ENCODE measurements around the gene PTBP3.
A peak's percentile ranks its signal among the peaks of the same experiment; 100 is the strongest.

Gene PTBP3, protein sequence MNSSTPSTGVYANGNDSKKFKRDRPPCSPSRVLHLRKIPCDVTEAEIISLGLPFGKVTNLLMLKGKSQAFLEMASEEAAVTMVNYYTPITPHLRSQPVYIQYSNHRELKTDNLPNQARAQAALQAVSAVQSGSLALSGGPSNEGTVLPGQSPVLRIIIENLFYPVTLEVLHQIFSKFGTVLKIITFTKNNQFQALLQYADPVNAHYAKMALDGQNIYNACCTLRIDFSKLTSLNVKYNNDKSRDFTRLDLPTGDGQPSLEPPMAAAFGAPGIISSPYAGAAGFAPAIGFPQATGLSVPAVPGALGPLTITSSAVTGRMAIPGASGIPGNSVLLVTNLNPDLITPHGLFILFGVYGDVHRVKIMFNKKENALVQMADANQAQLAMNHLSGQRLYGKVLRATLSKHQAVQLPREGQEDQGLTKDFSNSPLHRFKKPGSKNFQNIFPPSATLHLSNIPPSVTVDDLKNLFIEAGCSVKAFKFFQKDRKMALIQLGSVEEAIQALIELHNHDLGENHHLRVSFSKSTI

DNA sequence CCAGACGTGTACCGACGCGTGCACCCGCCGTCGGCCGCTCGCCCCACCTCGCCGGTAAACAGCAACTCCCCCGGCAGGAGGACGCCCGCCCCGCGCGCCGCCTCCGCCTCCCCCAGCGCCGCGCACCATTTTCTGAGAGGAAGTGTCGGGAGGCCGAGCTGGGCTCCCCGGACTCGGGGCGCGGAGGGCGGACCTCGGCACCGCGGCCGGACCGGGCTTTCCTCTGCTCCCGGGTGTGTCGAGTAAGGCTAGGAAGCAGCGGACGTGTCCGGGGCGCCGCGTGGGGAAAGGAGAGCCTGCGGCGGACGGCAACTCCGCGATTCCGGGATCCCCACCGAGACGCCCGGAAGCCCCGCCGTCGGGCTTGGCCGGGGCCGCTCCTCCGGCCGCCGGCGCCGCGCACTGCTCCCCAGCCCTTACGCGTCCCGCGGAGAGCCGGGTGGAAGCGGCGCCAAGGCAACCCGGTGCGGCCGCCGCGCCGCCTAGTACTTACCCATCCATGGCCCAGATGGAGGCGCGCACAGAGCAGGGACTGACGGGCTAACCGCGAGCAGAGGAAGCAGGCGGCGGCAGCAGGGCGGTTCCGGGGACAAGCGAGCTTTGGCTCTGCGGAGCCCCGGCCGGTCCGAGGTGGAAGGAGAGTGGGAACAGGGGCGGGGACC is at the start of gene PTBP3:
Gene PTBP3 (minus strand): TSS at position 643 of the 662 bp plus-strand sequence. CDS start 35,754 bp downstream, outside the sequence.
- ChIA-PET POLR2A (interaction anchor here (0.7 to 1.4 kb wide), 13 partner anchors 12 to 239 kb away, joined by 3 to 8 read pairs (median 3); partner anchors contain the start of gene HSDL2), CTCF (interaction anchor here (1.1 kb wide), 1 partner anchor 235 kb away, joined by 3 read pairs; no protein-coding TSS in a partner anchor)
- DNase-seq (ENCODE audit: extremely low spot score), result peak; percentile 69
- no peak for TF ChIP-seq CTBP1 (IDR thresholded peaks at IDR 0.05; ENCODE audit: borderline replicate concordance)
- no peak for TF ChIP-seq ZNF384 (IDR thresholded peaks at IDR 0.05)
- TF ChIP-seq NFRKB (IDR thresholded peaks at IDR 0.05), result no peak
- no peak for TF ChIP-seq L3MBTL2 (conservative IDR thresholded peaks at IDR 0.05)
- TF ChIP-seq, protein P1, sequence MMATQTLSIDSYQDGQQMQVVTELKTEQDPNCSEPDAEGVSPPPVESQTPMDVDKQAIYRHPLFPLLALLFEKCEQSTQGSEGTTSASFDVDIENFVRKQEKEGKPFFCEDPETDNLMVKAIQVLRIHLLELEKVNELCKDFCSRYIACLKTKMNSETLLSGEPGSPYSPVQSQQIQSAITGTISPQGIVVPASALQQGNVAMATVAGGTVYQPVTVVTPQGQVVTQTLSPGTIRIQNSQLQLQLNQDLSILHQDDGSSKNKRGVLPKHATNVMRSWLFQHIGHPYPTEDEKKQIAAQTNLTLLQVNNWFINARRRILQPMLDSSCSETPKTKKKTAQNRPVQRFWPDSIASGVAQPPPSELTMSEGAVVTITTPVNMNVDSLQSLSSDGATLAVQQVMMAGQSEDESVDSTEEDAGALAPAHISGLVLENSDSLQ (IDR thresholded peaks at IDR 0.05), result no peak
- TF ChIP-seq ARNT (IDR thresholded peaks at IDR 0.05), result no peak
- no peak for TF ChIP-seq TARDBP (IDR thresholded peaks at IDR 0.05)
- TF ChIP-seq HDGF (IDR thresholded peaks at IDR 0.05; ENCODE audit: borderline replicate concordance), result no peak
- no peak for TF ChIP-seq SP1 (IDR thresholded peaks at IDR 0.05)
- no peak for TF ChIP-seq FOXK2 (IDR thresholded peaks at IDR 0.05)
- no peak for TF ChIP-seq FOXA1 (IDR thresholded peaks at IDR 0.05)
- no peak for TF ChIP-seq ELF4 (IDR thresholded peaks at IDR 0.05)
- TF ChIP-seq FOXM1 (IDR thresholded peaks at IDR 0.05; ENCODE audit: borderline replicate concordance), result no peak

DNA sequence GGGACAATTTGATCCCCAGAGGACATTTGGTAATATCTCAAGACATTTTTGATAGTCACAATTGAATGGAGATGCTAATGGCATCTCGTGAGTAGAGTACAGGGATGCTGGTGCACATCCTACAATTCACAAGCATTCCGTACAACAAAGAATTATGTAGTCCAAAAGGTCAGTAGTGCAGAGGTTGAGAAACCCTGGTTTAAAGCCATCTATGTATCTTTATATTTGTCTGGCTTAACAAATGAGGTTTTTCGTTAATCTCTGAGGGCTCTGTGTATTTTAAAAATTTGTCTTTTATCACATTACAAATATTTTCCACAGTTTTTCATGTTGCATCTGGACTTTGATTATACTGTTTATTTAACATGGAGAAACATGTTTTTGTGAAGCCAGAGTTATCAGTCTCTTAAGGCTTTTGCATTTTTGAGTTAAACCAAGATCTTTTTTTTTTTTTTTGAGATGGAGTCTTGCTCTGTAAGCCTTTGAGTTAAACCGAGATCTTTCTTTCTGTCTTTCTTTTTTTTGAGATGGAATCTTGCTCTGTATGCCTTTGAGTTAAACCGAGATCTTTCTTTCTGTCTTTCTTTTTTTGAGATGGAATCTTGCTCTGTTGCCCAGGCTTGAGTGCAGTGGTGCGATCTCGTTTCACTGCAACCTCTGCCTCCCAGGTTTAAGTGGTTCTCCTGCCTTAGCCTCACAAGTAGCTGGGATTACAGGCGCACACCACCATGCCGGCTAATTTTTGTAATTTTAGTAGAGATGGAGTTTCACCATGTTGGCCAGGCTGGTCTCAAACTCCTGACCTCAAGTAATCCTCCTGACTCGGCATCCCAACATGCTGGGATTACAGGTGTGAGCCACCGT is 49.3 kb upstream of the PTBP3 start:
- ChIA-PET CTCF (interaction anchor here (0.5 kb wide), 1 partner anchor 34 kb away, joined by 12 read pairs; no protein-coding TSS in a partner anchor), POLR2A (interaction anchor here (0.6 kb wide), 1 partner anchor 53 kb away, joined by 4 read pairs; no protein-coding TSS in a partner anchor)
- DNase-seq (ENCODE audit: extremely low spot score), result no peak
- TF ChIP-seq ARNT (IDR thresholded peaks at IDR 0.05) (no peak), SP1 (IDR thresholded peaks at IDR 0.05) (no peak), ZNF384 (IDR thresholded peaks at IDR 0.05) (no peak), FOXM1 (IDR thresholded peaks at IDR 0.05; ENCODE audit: borderline replicate concordance) (no peak), FOXA1 (IDR thresholded peaks at IDR 0.05) (no peak), CTBP1 (IDR thresholded peaks at IDR 0.05; ENCODE audit: borderline replicate concordance) (no peak), SUZ12 (IDR thresholded peaks at IDR 0.05) (no peak), ELF4 (IDR thresholded peaks at IDR 0.05) (no peak), LEF1 (IDR thresholded peaks at IDR 0.05; ENCODE audit: borderline replicate concordance) (no peak), BHLHE40 (IDR thresholded peaks at IDR 0.05; ENCODE audit: borderline replicate concordance) (no peak), NFRKB (IDR thresholded peaks at IDR 0.05) (no peak), L3MBTL2 (conservative IDR thresholded peaks at IDR 0.05) (no peak), FOXK2 (IDR thresholded peaks at IDR 0.05) (no peak), TARDBP (IDR thresholded peaks at IDR 0.05) (no peak), HDGF (IDR thresholded peaks at IDR 0.05; ENCODE audit: borderline replicate concordance) (no peak)
- TF ChIP-seq, protein P1 (IDR thresholded peaks at IDR 0.05), result no peak

DNA sequence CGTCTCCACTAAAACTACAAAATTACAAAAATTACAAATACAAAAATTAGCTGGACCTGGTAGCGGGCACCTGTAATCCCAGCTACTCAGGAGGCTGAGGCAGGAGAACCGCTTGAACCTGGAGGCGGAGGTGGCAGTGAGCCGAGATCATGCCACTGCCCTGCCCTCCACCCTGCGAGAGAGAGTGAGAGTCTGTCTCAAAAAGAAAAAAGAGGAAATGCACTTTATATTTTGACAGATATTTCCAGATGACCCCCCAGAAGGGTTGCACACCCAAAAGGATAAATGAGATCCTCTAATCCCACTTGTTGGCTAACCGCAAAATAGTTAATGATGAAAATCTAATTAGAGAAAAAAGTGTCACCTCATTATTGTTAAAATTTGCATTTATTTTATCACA is 48.6 kb upstream of the PTBP3 start:
- POLR2A ChIA-PET, result no interaction called here
- no peak for DNase-seq (ENCODE audit: extremely low spot score)
- TF ChIP-seq, protein P1 (IDR thresholded peaks at IDR 0.05), result no peak
- TF ChIP-seq L3MBTL2 (conservative IDR thresholded peaks at IDR 0.05), result no peak
- TF ChIP-seq LEF1 (IDR thresholded peaks at IDR 0.05; ENCODE audit: borderline replicate concordance), result no peak
- TF ChIP-seq FOXM1 (IDR thresholded peaks at IDR 0.05; ENCODE audit: borderline replicate concordance), result no peak
- TF ChIP-seq FOXA1 (IDR thresholded peaks at IDR 0.05), result no peak
- TF ChIP-seq NFRKB (IDR thresholded peaks at IDR 0.05), result no peak
- no peak for TF ChIP-seq BHLHE40 (IDR thresholded peaks at IDR 0.05; ENCODE audit: borderline replicate concordance)
- no peak for TF ChIP-seq SP1 (IDR thresholded peaks at IDR 0.05)
- no peak for TF ChIP-seq SUZ12 (IDR thresholded peaks at IDR 0.05)
- TF ChIP-seq ARNT (IDR thresholded peaks at IDR 0.05), result no peak
- no peak for TF ChIP-seq FOXK2 (IDR thresholded peaks at IDR 0.05)
- TF ChIP-seq HDGF (IDR thresholded peaks at IDR 0.05; ENCODE audit: borderline replicate concordance), result no peak
- TF ChIP-seq ELF4 (IDR thresholded peaks at IDR 0.05), result no peak
- no peak for TF ChIP-seq ZNF384 (IDR thresholded peaks at IDR 0.05)
- no peak for TF ChIP-seq TARDBP (IDR thresholded peaks at IDR 0.05)
- no peak for TF ChIP-seq CTBP1 (IDR thresholded peaks at IDR 0.05; ENCODE audit: borderline replicate concordance)
- CTCF ChIA-PET, result no interaction called here

DNA sequence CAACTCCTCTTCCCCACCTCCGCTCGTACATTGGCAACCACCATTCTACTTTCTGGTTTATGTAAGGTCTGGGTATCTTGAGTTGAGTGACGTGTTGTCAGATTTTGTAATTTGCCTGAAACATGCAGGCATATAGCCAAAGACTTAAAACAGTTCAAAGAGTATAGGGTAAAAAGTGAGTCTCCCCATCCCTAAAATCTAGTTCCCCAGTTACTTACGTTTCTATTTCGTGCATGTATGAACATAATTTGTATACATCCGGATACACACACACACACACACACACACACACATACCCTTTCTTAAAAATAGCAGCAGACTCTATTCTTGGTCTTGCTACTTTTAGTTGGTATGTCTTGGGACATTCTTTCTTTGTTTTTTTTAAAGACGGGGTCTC is 47.4 kb upstream of the PTBP3 start:
- ChIA-PET POLR2A (interaction anchor here (0.8 to 2.7 kb wide), 2 partner anchors 105 to 108 kb away, joined by 4 to 25 read pairs; partner anchors contain the start of gene KIAA1958), CTCF (no interaction called here)
- DNase-seq (ENCODE audit: extremely low spot score), result no peak
- TF ChIP-seq, protein P1 (IDR thresholded peaks at IDR 0.05), result peak; percentile 84
- TF ChIP-seq CTBP1 (IDR thresholded peaks at IDR 0.05; ENCODE audit: borderline replicate concordance), result no peak

All from HEK293T (cell line).